HepG2 (cell line): Measurements from ENCODE around the gene ANK3. TPM values are rescaled to one million over a fixed set of nuclear protein-coding genes. Genes with fewer than 3 reads are reported as not detected.

Source experiments
- ATAC-seq: fragments of 200-7000 bp; cut with Tn5 transposase; 3 replicates; pipeline ENCODE4 v1.9.1; 2020; ENCODE audit warnings: mild to moderate bottlenecking, moderate library complexity
- BruUV-seq: library from RNA; stranded (reverse); fragments of 400-500 nt; replicated peaks from 2 replicates; lab custom pipeline; 2021; lab: Mats Ljungman, UMichigan
- CTCF ChIA-PET: fragments of 300-600 bp; formaldehyde crosslinking; extraction: SDS; loops from one replicate; lab custom pipeline; 2021; ENCODE audit warnings: low total read pairs, inconsistent platforms, low intra/inter-chr PET ratio; lab: Yijun Ruan, JAX
- POLR2A ChIA-PET: fragments of 350-600 bp; sonication (Branson Sonifier 250); formaldehyde crosslinking; loops from one replicate; lab custom pipeline; 2020; ENCODE audit warnings: antibody characterized with exemption, inconsistent platforms; lab: Yijun Ruan, JAX
- DNase-seq: peaks from one replicate; pipeline ENCODE4 v3.0.0-alpha.2; 2015; ENCODE audit warnings: low spot score
- FAIRE-seq: peaks from 3 replicates; lab custom pipeline; 2011; peaks lifted over from hg19 to GRCh38; lab: Jason Lieb, UNC
- H2AFZ ChIP-seq: one replicate; pipeline ENCODE4 v1.6.1; 2011; ENCODE audit warnings: low read length, inconsistent platforms
- H3K27ac ChIP-seq: fragments of 300-600 bp; 3 replicates; pipeline ENCODE4 v1.8.0; 2011; ENCODE audit warnings: mixed run types, mild to moderate bottlenecking, mixed read lengths, low read length, inconsistent platforms; ENCODE audit not compliant: insufficient read depth; ENCODE audit errors: extremely low read length
- H3K27me3 ChIP-seq, 2 experiments: fragments of 200-600 bp in 1 of 2; 2 replicates in 1 of 2; 3 replicates in 1 of 2; pipeline versions ENCODE4 v1.6.0 to v1.8.0; 2011; ENCODE audit warnings: low read length in 2 of 2, mild to moderate bottlenecking in 2 of 2, moderate library complexity in 2 of 2, inconsistent platforms in 1 of 2; ENCODE audit not compliant: insufficient read depth in 2 of 2, control insufficient read depth in 1 of 2
- H3K36me3 ChIP-seq, 2 experiments: fragments of 200-600 bp in 1 of 2; replicated peaks in 1 of 2; 2 replicates in 1 of 2; 3 replicates in 1 of 2; pipeline versions ENCODE4 v1.5.1 to v1.8.0; 2011; ENCODE audit warnings: low read length in 2 of 2, inconsistent platforms in 1 of 2; ENCODE audit not compliant: insufficient read depth in 2 of 2, control insufficient read depth in 1 of 2
- H3K4me1 ChIP-seq: 2 replicates; pipeline ENCODE4 v1.5.1; 2012; ENCODE audit warnings: low read length, inconsistent platforms; ENCODE audit not compliant: insufficient read depth
- H3K4me2 ChIP-seq: 2 replicates; pipeline ENCODE4 v1.6.0; 2011; ENCODE audit warnings: low read depth, low read length, inconsistent platforms
- H3K4me3 ChIP-seq, 3 experiments: fragments of 200-600 bp in 1 of 3; sonication (generic), shearing (Covaris generic) in 1 of 3; replicated peaks in 1 of 3; 2 replicates each; pipeline ENCODE4 v1.5.1; 2011 to 2016; ENCODE audit warnings: low read length in 3 of 3, inconsistent platforms in 2 of 3, low read depth in 2 of 3, mild to moderate bottlenecking in 2 of 3, control low read depth in 1 of 3, mixed read lengths in 1 of 3; ENCODE audit not compliant: insufficient read depth in 1 of 3
- H3K79me2 ChIP-seq: one replicate; pipeline ENCODE4 v1.6.1; 2011; ENCODE audit warnings: low read length, inconsistent platforms; ENCODE audit not compliant: insufficient read depth
- H3K9ac ChIP-seq: 2 replicates; pipeline ENCODE4 v1.6.0; 2011; ENCODE audit warnings: mild to moderate bottlenecking, low read depth, low read length, inconsistent platforms; ENCODE audit not compliant: insufficient read depth
- H3K9me3 ChIP-seq: 2 replicates; pipeline ENCODE4 v1.5.1; 2012; ENCODE audit warnings: mild to moderate bottlenecking, low read length
- H4K20me1 ChIP-seq: 2 replicates; pipeline ENCODE4 v1.6.0; 2011; ENCODE audit warnings: inconsistent platforms, mild to moderate bottlenecking, low read length, moderate library complexity; ENCODE audit not compliant: insufficient read depth
- ARID3A ChIP-seq: IDR thresholded peaks from 2 replicates; pipeline ENCODE4 v1.6.1; 2012; ENCODE audit warnings: low read depth, low read length, improper control_type of control experiment
- ARNTL ChIP-seq: sonication (generic); formaldehyde crosslinking; IDR thresholded peaks from 2 replicates; pipeline ENCODE4 v1.4.0; 2020; ENCODE audit warnings: mild to moderate bottlenecking, missing genetic modification reagents
- CBX5 ChIP-seq: sonication (generic); formaldehyde crosslinking; IDR thresholded peaks from 2 replicates; pipeline ENCODE4 v1.4.0; 2020; ENCODE audit warnings: missing genetic modification reagents, borderline replicate concordance
- CCAR2 ChIP-seq: fragments of 200-400 bp; formaldehyde crosslinking; optimal IDR thresholded peaks from 2 replicates; pipeline ENCODE3; 2018; ENCODE audit warnings: low read depth, mild to moderate bottlenecking, low read length, moderate library complexity
- CEBPG ChIP-seq: IDR thresholded peaks from 2 replicates; pipeline ENCODE4 v1.6.1; 2016
- CREB1 ChIP-seq, 2 experiments: fragments of 450-650 bp in 1 of 2; IDR thresholded peaks; 2 replicates each; pipeline ENCODE4 v1.6.1; 2016 to 2017; ENCODE audit warnings: control low read depth in 1 of 2, mild to moderate bottlenecking in 1 of 2, missing compliant biosample characterization in 1 of 2, missing genetic modification characterization in 1 of 2
- MTF2 ChIP-seq: sonication (generic); formaldehyde crosslinking; IDR thresholded peaks from 2 replicates; pipeline ENCODE4 v1.5.0; 2020; ENCODE audit warnings: missing genetic modification reagents, borderline replicate concordance
- NR2F2 ChIP-seq: IDR thresholded peaks from 2 replicates; pipeline ENCODE4 v1.6.1; 2012; ENCODE audit warnings: low read depth, inconsistent platforms, borderline replicate concordance
- SNAPC2 ChIP-seq: sonication (generic); formaldehyde crosslinking; IDR thresholded peaks from 2 replicates; pipeline ENCODE4 v1.8.1; 2022; ENCODE audit warnings: mild to moderate bottlenecking, missing genetic modification reagents
- ZNF275 ChIP-seq: sonication (generic); formaldehyde crosslinking; IDR thresholded peaks from 2 replicates; pipeline ENCODE4 v1.8.0; 2022; ENCODE audit warnings: missing genetic modification reagents, mild to moderate bottlenecking, inconsistent platforms, borderline replicate concordance
- ZNF563 ChIP-seq: sonication (generic); formaldehyde crosslinking; IDR thresholded peaks from 2 replicates; pipeline ENCODE4 v1.8.0; 2022; ENCODE audit warnings: mild to moderate bottlenecking, moderate library complexity, missing genetic modification reagents
- ZNF652 ChIP-seq: IDR thresholded peaks from 2 replicates; pipeline ENCODE4 v1.6.1; 2016; ENCODE audit warnings: low read depth, borderline replicate concordance
- ZNF7 ChIP-seq: IDR thresholded peaks from 2 replicates; pipeline ENCODE4 v1.6.1; 2016; ENCODE audit warnings: missing biosample characterization, missing genetic modification reagents
- ZXDC ChIP-seq: sonication (generic); formaldehyde crosslinking; IDR thresholded peaks from 2 replicates; pipeline ENCODE4 v1.5.0; 2020; ENCODE audit warnings: mild to moderate bottlenecking, missing genetic modification reagents
- whole genome bisulfite sequencing: methylation state at CpG from one replicate; pipeline ENCODE4 v1.1.6; 2017; ENCODE audit warnings: low lambda C conversion rate; 5-methylcytosine and 5-hydroxymethylcytosine counted together
- in situ Hi-C: cut with HindIII; loops from 2 replicates; pipeline ENCODE4 v1.10.0; 2017; ENCODE audit warnings: low pct_unique_long_range_greater_than_20kb; ENCODE audit not compliant: extremely low pct_ligation_motif_present
- intact Hi-C: fragments of 100-400 bp; cut with micrococcal nuclease; formaldehyde crosslinking; loops from one replicate; pipeline ENCODE4 v1.10.0; 2022; ENCODE audit not compliant: unreplicated experiment
- polyA plus RNA-seq, 8 experiments: library from polyadenylated mRNA; depleted of rRNA in 3 of 8; stranded (reverse) in 7 of 8; unstranded in 1 of 8; fragments of >200 nt; fragmentation: Illumina TruSeq in 4 of 8; extraction: Trizol in 4 of 8; gene quantifications; 2 replicates each; pipeline versions ENCODE4 v1.2.1 to v1.2.3, GENCODE V29; 2011 to 2016; ENCODE audit warnings: low read depth in 4 of 8, missing spikeins in 1 of 8, mixed read lengths in 1 of 8; ENCODE audit not compliant: insufficient read depth in 1 of 8
- total RNA-seq, 5 experiments: library from RNA; depleted of rRNA; stranded (reverse); fragments of >200 nt; fragmentation: Illumina TruSeq; extraction: Trizol; gene quantifications; 2 replicates each; pipeline ENCODE4 v1.2.3, GENCODE V29; 2016; ENCODE audit warnings: low read depth in 1 of 5

Gene ANK3
- total and polyA plus RNA-seq, 2 of the 13 experiments (the other 11 are each of a cell fraction or from before 2014, with no cell fraction given): not detected

- Histone ChIP-seq H3K9me3 (no peaks in the 10 kb centered on the region), H3K27me3 (no peaks in the 10 kb centered on the region), H4K20me1 (no peaks in the 10 kb centered on the region), H3K4me2 (no peak overlapping the region), H3K4me1 (no peaks in the 10 kb centered on the region), H3K27ac (no peak overlapping the region), H3K9ac (no peak overlapping the region), H3K4me3 (no peak overlapping the region), H3K36me3 (no peaks in the 10 kb centered on the region), H2AFZ (no peak overlapping the region), H3K79me2 (no peaks in the 10 kb centered on the region)
- intact Hi-C loops (no loop called here), in situ Hi-C loops (no loop called here)
- BruUV-seq: no TSS peak
- ATAC-seq (no peak), DNase-seq (no peak), FAIRE-seq (no peak)
- POLR2A ChIA-PET: no interaction called here
- TF ChIP-seq ZNF652 (CRISPR knock-in tag): peak; percentile 52
- no peak for TF ChIP-seq CCAR2
- no peak for TF ChIP-seq ZXDC (CRISPR knock-in tag)
- no peak for TF ChIP-seq CREB1 (IDR thresholded peaks at IDR 0.05)
- TF ChIP-seq CREB1 (CRISPR knock-in tag; IDR thresholded peaks at IDR 0.05): no peak
- WGBS: 0% methylated on average over 4 of the region's 4 CpGs
- CTCF ChIA-PET: no interaction called here
These were observed 242.7 kb downstream of the ANK3 start for GRCh38 chr10:60147025-60147424.

- intact Hi-C loops: no loop called here
- H3K27ac ChIP-seq: no peak overlapping the region
- no peak overlapping the region for H2AFZ ChIP-seq
- ChIA-PET CTCF (no interaction called here), POLR2A (no interaction called here)
- no peak overlapping the region for H3K4me2 ChIP-seq
- in situ Hi-C loops: no loop called here
- no peaks in the 10 kb centered on the region; a peak in 1 of 5 replicates for H3K27me3 ChIP-seq
- FAIRE-seq (no peak), DNase-seq (no peak), ATAC-seq (no peak)
- no peaks in the 10 kb centered on the region for H3K9me3 ChIP-seq
- H4K20me1 ChIP-seq: no peaks in the 10 kb centered on the region
- H3K9ac ChIP-seq: no peak overlapping the region
- no peaks in the 10 kb centered on the region for H3K79me2 ChIP-seq
- 5% methylated on average over 3 of the region's 3 CpGs for WGBS
- H3K4me1 ChIP-seq: 0 out of 2 replicates have a peak, but pooled peaks cover 8% of the 10 kb centered on the region
- no peaks in the 10 kb centered on the region for H3K36me3 ChIP-seq
- no TSS peak for BruUV-seq
- no peak overlapping the region for H3K4me3 ChIP-seq
- no peak for TF ChIP-seq ZNF7
- no peak for TF ChIP-seq ZNF563 (CRISPR knock-in tag)
- TF ChIP-seq CEBPG: no peak
- TF ChIP-seq MTF2 (CRISPR knock-in tag): no peak
- TF ChIP-seq SNAPC2 (CRISPR knock-in tag): no peak
- no peak for TF ChIP-seq ARID3A
- TF ChIP-seq NR2F2: no peak
- TF ChIP-seq CBX5: no peak
- no peak for TF ChIP-seq ARNTL (CRISPR knock-in tag)
- no peak for TF ChIP-seq ZNF275 (CRISPR knock-in tag)
These were observed 245.6 kb downstream of the ANK3 start for GRCh38 chr10:60144099-60144498.
